Measurements from ENCODE around the gene CATSPER2.
"Not testable (repeated sequence)": the region's sequence is repeated elsewhere in the genome, so short reads cannot be mapped to it uniquely, and the experiment has no call there.

Gene CATSPER2

DNA sequence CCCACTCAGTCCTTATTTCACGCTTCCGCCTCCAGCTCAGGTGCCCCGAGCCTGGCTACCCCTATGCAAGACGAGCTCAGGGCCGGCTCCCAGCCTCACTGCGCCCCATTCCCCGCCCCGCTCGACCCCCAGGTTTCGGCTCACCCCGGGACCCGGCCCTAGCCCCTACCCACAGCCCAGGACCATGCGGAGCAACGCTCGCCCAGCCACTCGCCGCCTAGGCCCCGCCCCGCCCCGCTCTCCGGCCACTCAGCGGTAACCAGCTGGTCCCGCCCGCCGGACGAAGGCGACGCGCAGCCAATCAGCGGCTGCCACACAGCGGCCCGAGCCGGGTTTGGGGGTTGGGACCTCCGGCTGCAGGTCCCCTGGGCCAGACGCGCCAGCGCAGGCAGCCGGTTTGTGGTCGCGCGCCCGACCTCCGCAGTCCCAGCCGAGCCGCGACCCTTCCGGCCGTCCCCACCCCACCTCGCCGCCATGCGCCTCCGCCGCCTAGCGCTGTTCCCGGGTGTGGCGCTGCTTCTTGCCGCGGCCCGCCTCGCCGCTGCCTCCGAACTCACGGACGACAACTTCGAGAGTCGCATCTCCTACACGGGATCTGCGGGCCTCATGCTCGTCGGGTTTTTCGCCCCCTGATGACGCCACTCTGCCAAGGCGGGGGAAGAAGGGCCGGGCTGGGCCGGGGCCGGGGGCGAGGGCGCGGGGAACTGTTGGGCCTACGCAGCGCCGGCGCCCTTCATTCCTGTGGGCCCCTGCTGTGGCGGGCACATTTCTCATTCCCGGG lies at the start of gene CATSPER2:
CATSPER2 (minus strand) TSS at position 196 of the 781 bp plus-strand sequence. CDS start 783 bp downstream, outside the sequence.
- DNase-seq, result no peak

- DNase-seq, result not testable (repeated sequence)
Observed at GRCh38 chr15:43693148-43694022, 44.7 kb upstream of the CATSPER2 start, which contains the start of gene CKMT1A. Gene CKMT1A (plus strand): TSS chr15:43693859. CDS start chr15:43694051, 192 bp downstream.

GRCh38 chr15:43692679-43693078 lies 44.0 kb upstream of the CATSPER2 start:
- DNase-seq, result not testable (repeated sequence)

- not testable (repeated sequence) for DNase-seq
Observed at GRCh38 chr15:43689604-43690301, 41.1 kb upstream of the CATSPER2 start.

DNA sequence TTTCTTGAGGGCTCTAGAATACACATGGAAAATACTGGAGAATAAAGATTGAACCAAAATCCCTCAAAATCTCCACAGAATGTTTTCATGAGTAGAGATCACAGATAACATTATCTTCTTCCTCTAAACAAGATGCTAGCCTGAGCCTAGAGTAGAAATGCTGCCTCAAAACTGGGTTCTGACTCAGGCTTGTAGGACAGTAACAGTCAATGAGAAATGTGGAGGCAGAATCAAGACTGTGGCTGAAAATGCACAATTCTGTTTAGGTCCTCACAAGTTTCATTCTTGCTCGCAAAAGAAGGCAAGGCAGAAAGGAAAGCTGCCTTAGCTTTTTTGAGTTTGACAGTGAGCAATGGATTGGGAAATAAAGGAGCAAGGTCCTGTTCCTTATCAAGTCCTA lies 25.5 kb upstream of the CATSPER2 start:
- not testable (repeated sequence) for DNase-seq

DNA sequence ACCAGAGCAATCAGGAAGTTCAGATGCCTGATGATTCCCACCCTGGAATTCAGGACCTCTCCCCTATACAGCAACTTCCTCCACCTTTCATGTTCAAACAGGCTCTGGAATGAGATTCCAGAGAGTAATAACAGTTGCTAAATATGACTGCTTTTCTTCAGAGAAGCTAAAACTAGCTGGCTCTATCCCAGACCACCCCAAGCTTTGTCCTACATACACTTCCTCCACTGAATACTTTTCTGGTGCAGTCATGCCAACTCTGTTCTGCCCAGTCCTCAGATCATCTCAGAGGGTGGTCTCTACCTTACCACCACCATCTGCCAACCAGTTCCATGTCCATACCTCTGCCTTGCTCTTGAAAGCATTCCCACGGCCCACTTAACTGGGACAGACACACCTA lies 17.5 kb upstream of the CATSPER2 start:
- not testable (repeated sequence) for DNase-seq

GRCh38 chr15:43663333-43663732 lies 14.7 kb upstream of the CATSPER2 start:
- not testable (repeated sequence) for DNase-seq

DNA sequence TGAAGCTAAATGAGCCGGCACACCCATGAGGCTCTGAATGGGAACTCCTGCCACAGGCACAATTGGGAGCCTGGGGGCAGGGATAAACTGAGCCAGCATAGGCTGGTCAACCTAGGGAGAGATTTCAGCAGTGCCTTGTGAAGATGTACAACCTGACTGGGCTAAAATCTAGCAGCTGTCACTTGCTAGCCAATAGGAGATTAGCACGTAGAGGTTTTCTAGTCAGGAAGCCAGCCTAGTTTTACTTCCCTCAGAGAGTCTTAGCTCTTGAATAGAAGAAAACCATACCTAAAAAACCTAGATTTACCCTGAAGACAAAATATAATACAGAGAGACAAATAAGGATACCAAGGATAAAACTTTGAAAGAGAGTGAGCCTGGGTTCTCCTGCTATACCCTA lies 13.6 kb upstream of the CATSPER2 start:
- DNase-seq, result not testable (repeated sequence)

DNA sequence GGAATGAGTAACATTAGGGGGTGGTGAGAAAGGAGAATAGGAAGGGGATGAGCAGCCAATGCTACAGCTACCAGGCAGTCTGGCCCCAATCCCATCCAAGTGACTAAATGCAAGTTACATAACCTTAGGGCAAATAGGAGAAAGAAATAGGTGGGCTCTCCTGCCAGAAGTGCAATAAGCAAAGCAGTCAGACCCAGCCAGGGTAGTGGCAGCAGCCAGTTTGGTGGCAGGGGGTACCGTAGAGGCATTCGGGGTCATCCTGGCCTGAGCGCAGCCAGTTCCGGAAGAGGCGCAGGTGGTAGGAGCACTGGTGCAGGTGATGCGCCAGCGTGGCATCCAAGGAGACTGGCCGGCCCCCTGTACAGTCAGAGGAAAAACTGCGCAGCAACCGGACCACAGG lies 11.1 kb upstream of the CATSPER2 start:
- not testable (repeated sequence) for DNase-seq

GRCh38 chr15:43649430-43649926 lies 834 bp upstream of the CATSPER2 start:
- not testable (repeated sequence) for DNase-seq

DNA sequence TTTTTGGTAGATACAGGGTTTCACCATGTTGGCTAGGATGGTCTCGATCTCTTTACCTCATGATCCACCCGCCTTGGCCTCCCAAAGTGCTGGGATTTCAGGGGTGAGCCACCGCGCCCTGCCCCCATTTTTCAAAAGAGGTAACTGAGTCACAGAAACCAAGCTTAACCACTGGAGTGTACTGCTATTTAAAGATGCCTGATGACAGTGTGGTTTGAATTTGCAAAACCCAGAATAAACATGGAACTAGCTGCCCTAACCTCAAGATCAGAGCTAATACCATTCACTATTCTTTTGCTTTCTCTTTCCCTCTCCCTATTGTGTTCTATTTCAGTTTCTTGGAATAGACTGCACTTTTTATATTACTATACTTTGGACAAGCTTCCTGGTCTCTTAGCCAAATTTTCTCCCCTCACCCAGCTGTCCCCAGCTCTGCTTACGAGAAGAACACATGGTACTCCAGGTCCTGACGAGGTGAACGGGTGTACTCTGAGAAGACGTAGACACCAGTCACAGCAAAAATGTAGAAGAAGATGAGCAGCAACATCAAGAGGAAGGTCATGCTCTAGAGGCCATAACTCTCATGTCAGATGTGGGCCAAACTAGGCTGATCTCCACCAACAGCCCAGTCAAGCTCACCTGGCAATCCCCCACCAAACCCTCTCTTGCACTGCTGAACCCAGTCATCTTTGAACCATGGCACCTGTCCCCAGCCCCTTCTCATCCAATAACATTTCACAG lies 10.0 kb downstream of the CATSPER2 start:
- DNase-seq, result not testable (repeated sequence)

- not testable (repeated sequence) for DNase-seq
Observed at GRCh38 chr15:43626937-43627336, 21.7 kb downstream of the CATSPER2 start.

GRCh38 chr15:43625106-43625505 lies 23.5 kb downstream of the CATSPER2 start:
- no peak for DNase-seq

DNA sequence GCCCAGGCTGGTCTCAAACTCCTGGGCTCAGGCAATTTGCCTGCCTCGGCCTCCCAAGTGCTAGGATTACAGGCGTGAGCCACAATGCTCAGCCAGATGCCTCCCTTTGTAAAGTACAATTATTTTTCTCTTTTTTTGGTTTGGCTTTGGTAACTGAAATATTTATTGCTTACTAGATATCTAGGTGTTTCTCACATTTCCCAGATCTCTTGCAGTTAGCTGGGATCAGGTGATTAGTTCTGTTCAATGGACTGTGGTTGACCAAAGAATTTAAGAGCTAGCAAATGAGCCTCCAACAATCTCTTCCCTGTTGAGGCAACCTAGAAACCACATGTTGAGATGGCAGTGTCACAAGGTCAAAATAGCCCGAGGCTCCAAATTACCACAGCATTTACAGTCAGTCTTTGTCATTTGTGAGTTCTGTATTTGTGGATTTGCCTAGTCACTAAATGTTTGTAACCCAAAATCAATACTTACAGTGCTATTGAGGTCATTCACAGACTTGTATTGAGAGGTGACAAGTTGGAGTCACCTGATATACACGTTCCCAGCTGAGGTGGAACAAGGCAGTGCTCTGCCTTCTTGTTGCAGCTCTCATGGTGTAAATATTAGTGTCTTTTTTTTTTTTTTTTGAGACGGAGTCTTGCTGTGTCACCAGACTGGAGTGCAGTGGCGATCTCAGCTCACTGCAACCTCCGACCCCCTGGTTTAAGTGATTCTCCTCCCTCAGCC lies 26.4 kb downstream of the CATSPER2 start:
- DNase-seq, result not testable (repeated sequence)

- not testable (repeated sequence) for DNase-seq
Observed at GRCh38 chr15:43618700-43619099, 29.9 kb downstream of the CATSPER2 start, which contains the start of gene STRC. Gene STRC (minus strand): TSS chr15:43618800. CDS start chr15:43618722, 78 bp downstream.

GRCh38 chr15:43617750-43618149 lies 30.9 kb downstream of the CATSPER2 start:
- not testable (repeated sequence) for DNase-seq

DNA sequence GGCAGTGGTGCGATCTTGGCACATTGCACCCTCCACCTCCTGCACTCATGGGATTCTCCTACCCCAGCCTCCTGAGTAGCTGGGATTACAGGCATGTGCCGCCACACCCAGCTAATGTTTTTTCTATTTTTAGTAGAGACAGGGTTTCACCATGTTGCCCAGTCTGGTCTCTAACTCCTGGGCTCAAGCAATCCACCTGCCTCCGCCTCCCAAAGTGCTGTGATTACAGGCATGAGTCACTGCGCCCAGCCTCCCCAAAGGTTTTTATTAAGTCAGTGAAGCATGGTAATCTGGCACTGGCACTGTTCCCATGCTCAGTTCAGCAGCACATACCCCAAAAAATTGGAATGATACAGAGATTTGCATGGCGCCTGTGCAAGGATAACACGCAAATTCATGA lies 46.4 kb downstream of the CATSPER2 start:
- DNase-seq, result not testable (repeated sequence)

DNA sequence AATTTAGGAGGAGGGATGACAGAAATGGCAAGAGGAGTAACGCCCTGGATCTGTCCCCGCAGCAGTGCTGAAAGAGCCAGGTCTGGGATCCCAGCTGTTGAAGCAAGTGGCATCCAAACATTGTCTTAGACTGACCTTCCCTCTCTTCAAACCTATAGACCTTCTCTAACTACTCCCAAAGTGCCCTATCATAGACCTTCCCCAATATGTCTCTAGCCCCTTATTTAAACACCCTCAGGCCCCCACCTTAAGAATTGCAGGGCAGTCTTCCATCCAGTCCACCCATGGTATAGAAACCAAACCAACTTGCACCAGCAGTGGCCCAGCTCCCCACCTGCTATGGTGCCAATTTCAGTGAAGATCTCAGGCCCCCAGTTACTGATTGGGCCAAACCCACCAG lies 48.4 kb downstream of the CATSPER2 start:
- not testable (repeated sequence) for DNase-seq

- not testable (repeated sequence) for DNase-seq
Observed at GRCh38 chr15:43599131-43599530, 49.5 kb downstream of the CATSPER2 start.

DNA sequence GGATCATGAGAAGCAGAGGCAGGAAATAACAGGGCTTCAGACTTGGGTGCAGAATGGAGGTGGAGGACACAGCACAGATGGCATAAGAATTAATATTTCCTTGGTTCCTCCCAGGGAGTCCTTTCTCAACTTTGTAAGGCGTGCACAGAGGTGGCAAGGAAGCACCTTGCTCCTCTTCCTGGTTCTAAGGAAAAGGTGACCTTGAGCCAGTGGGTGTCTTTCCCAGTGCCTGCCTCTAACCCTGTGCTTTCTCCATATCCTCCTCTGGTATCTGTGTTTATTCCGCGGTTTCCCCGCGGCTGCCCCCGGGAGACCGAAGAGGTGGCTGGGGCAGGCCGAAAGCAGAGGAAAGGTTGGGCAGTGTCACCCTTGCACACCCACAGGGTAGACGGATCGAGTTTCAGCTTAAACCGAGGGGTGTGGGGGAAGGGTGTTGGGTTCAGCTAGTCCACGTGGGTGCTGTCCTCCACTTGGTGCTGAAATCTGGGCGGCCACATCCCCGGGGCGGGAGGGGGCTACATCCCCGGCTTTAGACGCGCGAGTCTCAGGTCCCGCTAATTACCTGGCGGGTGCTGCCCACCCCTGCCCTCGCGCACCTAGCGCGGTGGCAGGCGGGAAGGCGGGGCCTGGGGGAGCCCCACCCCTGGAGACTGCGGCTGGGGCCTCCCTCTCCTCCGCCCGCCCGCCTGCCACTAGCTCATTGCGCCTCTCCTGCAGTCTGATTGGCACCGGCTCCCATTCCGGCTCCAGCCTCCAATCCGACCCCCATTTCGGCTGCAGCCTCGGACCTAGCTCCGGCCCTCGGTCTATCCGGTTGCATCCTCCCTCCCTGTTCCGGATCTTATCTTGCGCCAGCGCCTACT lies 55.1 kb downstream of the CATSPER2 start, which contains the start of gene CKMT1B:
CKMT1B (plus strand) TSS at position 700 of the 863 bp plus-strand sequence. CDS start 192 bp downstream, outside the sequence.
- DNase-seq, result not testable (repeated sequence)
